Measurements from ENCODE around the gene BLOC1S3. TPM values are rescaled to one million over a fixed set of nuclear protein-coding genes. Genes with fewer than 3 reads are reported as not detected.

The BLOC1S3 gene
- total RNA-seq, 2 donors from 2014 or later = 9.4 to 11.3 TPM

DNA sequence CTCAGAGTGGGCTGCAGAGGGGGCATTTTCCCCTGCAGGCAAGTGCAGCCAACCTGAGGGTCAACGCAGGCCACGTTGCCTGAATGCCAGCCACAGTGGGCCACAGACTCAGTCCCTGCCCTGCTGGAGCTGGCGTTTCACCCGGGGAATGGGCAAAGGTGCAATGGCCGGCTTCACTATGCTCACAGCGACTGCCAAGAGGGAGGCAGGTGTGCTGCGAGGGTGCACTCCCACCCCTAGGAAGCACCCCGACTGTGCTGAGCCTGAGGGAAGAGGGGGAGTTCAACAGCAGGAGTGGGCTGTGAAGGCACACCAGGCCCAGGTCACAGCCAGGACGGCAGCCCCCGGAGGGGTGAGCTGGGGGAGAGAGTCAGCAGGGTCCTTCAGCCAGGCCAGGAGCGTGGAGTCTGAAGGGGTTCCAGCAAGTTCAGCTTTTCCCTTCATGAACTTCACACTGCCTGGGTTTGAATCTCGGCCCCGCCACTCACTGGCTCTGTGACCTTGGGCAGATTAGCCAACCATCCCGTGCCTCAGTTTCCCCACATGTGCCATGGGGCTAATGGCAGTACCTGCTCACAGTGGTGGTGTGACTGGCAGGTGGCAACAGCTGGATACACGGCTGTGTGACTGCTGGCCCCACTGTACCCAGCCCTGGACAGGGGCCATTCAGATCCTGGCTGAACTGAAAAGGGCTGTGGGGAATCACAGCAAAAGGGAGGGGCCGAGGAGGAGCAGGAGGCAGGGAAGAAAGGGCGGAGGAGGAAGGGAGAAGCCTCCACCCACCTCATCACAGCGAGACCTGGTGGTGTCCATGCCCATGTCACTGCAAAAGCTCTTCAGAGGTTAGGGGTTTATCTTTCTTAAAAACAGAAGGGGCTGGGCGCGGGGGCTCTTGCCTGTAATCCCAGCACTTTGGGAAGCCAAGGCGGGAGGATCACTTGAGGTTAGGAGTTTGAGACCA, 8.2 kb upstream of the BLOC1S3 start:
- peaks cover 8% of the 10 kb centered on the region for H3K4me1 Mint-ChIP-seq
- H3K27me3 Mint-ChIP-seq (ENCODE audit: insufficient read depth) = no peaks in the 10 kb centered on the region
- DNase-seq = no peak
- Histone ChIP-seq H3K27ac (ENCODE audit: low read depth, low read length) (no peak overlapping the region), H3K9ac (ENCODE audit: extremely low read depth, low read length, poor library complexity, severe bottlenecking) (no peak overlapping the region), H3K4me3 (ENCODE audit: low read length) (no peak overlapping the region), H3K4me1 (ENCODE audit: control insufficient read depth, insufficient read depth, low read length) (peaks cover 5% of the 10 kb centered on the region), H3K9me3 (ENCODE audit: control insufficient read depth, low read length) (no peaks in the 10 kb centered on the region), H3K36me3 (ENCODE audit: control insufficient read depth, insufficient read depth, low read length) (no peaks in the 10 kb centered on the region), H3K27me3 (ENCODE audit: control insufficient read depth, insufficient read depth, low read length, poor library complexity, severe bottlenecking) (no peaks in the 10 kb centered on the region)
- no peak overlapping the region for H3K4me3 Mint-ChIP-seq
- H3K36me3 Mint-ChIP-seq (ENCODE audit: low read depth) = no peaks in the 10 kb centered on the region
- no peaks in the 10 kb centered on the region for H3K9me3 Mint-ChIP-seq
- TF ChIP-seq, protein P1, sequence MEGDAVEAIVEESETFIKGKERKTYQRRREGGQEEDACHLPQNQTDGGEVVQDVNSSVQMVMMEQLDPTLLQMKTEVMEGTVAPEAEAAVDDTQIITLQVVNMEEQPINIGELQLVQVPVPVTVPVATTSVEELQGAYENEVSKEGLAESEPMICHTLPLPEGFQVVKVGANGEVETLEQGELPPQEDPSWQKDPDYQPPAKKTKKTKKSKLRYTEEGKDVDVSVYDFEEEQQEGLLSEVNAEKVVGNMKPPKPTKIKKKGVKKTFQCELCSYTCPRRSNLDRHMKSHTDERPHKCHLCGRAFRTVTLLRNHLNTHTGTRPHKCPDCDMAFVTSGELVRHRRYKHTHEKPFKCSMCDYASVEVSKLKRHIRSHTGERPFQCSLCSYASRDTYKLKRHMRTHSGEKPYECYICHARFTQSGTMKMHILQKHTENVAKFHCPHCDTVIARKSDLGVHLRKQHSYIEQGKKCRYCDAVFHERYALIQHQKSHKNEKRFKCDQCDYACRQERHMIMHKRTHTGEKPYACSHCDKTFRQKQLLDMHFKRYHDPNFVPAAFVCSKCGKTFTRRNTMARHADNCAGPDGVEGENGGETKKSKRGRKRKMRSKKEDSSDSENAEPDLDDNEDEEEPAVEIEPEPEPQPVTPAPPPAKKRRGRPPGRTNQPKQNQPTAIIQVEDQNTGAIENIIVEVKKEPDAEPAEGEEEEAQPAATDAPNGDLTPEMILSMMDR (conservative IDR thresholded peaks at IDR 0.05) = no peak
- 89 to 90% methylated on average over 17 to 21 of the region's 21 CpGs for WGBS, 2 experiments (ENCODE audit: insufficient coverage in 1 of 2, insufficient read length in 1 of 2)
- H3K27ac Mint-ChIP-seq = no peak overlapping the region

GRCh38 chr19:45171211-45171623, 7.4 kb upstream of the BLOC1S3 start:
- 88 to 95% methylated on average over 4 to 7 of the region's 7 CpGs for WGBS, 2 experiments (ENCODE audit: insufficient coverage in 1 of 2, insufficient read length in 1 of 2)
- Histone ChIP-seq H3K4me1 (ENCODE audit: control insufficient read depth, insufficient read depth, low read length) (peaks cover 5% of the 10 kb centered on the region), H3K27me3 (ENCODE audit: control insufficient read depth, insufficient read depth, low read length, poor library complexity, severe bottlenecking) (no peaks in the 10 kb centered on the region), H3K9ac (ENCODE audit: extremely low read depth, low read length, poor library complexity, severe bottlenecking) (no peak overlapping the region), H3K36me3 (ENCODE audit: control insufficient read depth, insufficient read depth, low read length) (no peaks in the 10 kb centered on the region), H3K4me3 (ENCODE audit: low read length) (no peak overlapping the region), H3K27ac (ENCODE audit: low read depth, low read length) (no peak overlapping the region), H3K9me3 (ENCODE audit: control insufficient read depth, low read length) (no peaks in the 10 kb centered on the region)
- H3K27me3 Mint-ChIP-seq (ENCODE audit: insufficient read depth) = no peaks in the 10 kb centered on the region
- peak; percentile 43 for DNase-seq
- H3K4me3 Mint-ChIP-seq = no peak overlapping the region
- H3K27ac Mint-ChIP-seq = peak overlapping the region; percentile 18
- H3K4me1 Mint-ChIP-seq = peaks cover 8% of the 10 kb centered on the region
- H3K36me3 Mint-ChIP-seq (ENCODE audit: low read depth) = no peaks in the 10 kb centered on the region
- H3K9me3 Mint-ChIP-seq = no peaks in the 10 kb centered on the region
- TF ChIP-seq, protein P1 (conservative IDR thresholded peaks at IDR 0.05) = no peak

DNA sequence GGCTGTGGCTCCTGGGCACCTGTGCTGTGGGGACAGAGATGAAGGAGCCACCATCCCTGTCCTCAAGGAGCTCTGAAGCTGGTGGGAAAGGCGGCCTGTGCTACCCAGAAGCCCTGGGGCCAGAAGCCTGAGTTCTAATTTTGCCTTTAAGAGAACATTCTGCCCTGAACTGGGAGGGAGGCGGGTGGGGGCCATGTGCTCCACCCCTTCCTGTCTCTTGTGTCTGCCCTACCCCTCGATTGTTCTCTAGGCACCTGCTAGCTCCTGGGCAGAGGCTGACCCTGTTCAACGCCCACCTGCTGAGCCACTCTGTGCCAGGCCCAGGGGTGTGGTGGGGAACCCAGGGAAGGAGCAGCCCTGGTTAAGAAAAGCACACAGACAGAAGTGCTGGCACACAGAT, 6.4 kb upstream of the BLOC1S3 start:
- no peaks in the 10 kb centered on the region for H3K27me3 ChIP-seq (ENCODE audit: control insufficient read depth, insufficient read depth, low read length, poor library complexity, severe bottlenecking)
- peaks cover 7% of the 10 kb centered on the region for H3K4me1 Mint-ChIP-seq
- H3K4me3 Mint-ChIP-seq = no peak overlapping the region
- H3K27me3 Mint-ChIP-seq (ENCODE audit: insufficient read depth) = no peaks in the 10 kb centered on the region
- H3K9me3 ChIP-seq (ENCODE audit: control insufficient read depth, low read length) = no peaks in the 10 kb centered on the region
- no peak overlapping the region for H3K27ac ChIP-seq (ENCODE audit: low read depth, low read length)
- TF ChIP-seq, protein P1 (conservative IDR thresholded peaks at IDR 0.05) = no peak
- DNase-seq = no peak
- no peaks in the 10 kb centered on the region for H3K9me3 Mint-ChIP-seq
- peaks cover 5% of the 10 kb centered on the region for H3K4me1 ChIP-seq (ENCODE audit: control insufficient read depth, insufficient read depth, low read length)
- WGBS, 2 experiments (ENCODE audit: insufficient coverage in 1 of 2, insufficient read length in 1 of 2) = 89 to 92% methylated on average over 3 to 4 of the region's 4 CpGs
- H3K9ac ChIP-seq (ENCODE audit: extremely low read depth, low read length, poor library complexity, severe bottlenecking) = no peak overlapping the region
- no peaks in the 10 kb centered on the region for H3K36me3 Mint-ChIP-seq (ENCODE audit: low read depth)
- H3K4me3 ChIP-seq (ENCODE audit: low read length) = no peak overlapping the region
- H3K36me3 ChIP-seq (ENCODE audit: control insufficient read depth, insufficient read depth, low read length) = no peaks in the 10 kb centered on the region
- H3K27ac Mint-ChIP-seq = no peak overlapping the region
